HG03575 (cell line): ENCODE data around the gene KRTAP13-4.

Experiments
- ATAC-seq: cut with Tn5 transposase; IDR thresholded peaks from one replicate; pipeline ENCODE4 v1.9.1; 2021; ENCODE audit not compliant: unreplicated experiment, insufficient number of reproducible peaks, low FRiP score; ENCODE audit errors: extremely low read depth

Gene KRTAP13-4, protein sequence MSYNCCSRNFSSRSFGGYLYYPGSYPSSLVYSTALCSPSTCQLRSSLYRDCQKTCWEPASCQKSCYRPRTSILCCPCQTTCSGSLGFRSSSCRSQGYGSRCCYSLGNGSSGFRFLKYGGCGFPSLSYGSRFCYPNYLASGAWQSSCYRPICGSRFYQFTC

GRCh38 chr21:30430170-30430655 lies at the start of gene KRTAP13-4:
TSS of gene KRTAP13-4 (plus strand) at chr21:30430220. CDS start at chr21:30430276, 56 bp downstream.
- ATAC-seq: no peak

GRCh38 chr21:30382201-30382600 lies 47.8 kb upstream of the KRTAP13-4 start:
- no peak for ATAC-seq

GRCh38 chr21:30391492-30392025 lies 38.5 kb upstream of the KRTAP13-4 start:
- no peak for ATAC-seq

GRCh38 chr21:30395731-30396130 lies 34.3 kb upstream of the KRTAP13-4 start, which contains the start of gene KRTAP13-1:
TSS of gene KRTAP13-1 (plus strand) at chr21:30396031. CDS start at chr21:30396087, 56 bp downstream.
- ATAC-seq: no peak

- no peak for ATAC-seq
Measured at GRCh38 chr21:30408782-30409494, 21.1 kb upstream of the KRTAP13-4 start.

GRCh38 chr21:30415993-30416392 lies 14.0 kb upstream of the KRTAP13-4 start:
- no peak for ATAC-seq

GRCh38 chr21:30425826-30426225 lies 4.2 kb upstream of the KRTAP13-4 start, which contains the start of gene KRTAP13-3:
TSS of gene KRTAP13-3 (minus strand) at chr21:30425926. CDS start at chr21:30425912, 14 bp downstream.
- no peak for ATAC-seq

- ATAC-seq: no peak
Measured at GRCh38 chr21:30426731-30427130, 3.3 kb upstream of the KRTAP13-4 start.

- ATAC-seq: no peak
Measured at GRCh38 chr21:30434033-30434631, 4.1 kb downstream of the KRTAP13-4 start.

DNA sequence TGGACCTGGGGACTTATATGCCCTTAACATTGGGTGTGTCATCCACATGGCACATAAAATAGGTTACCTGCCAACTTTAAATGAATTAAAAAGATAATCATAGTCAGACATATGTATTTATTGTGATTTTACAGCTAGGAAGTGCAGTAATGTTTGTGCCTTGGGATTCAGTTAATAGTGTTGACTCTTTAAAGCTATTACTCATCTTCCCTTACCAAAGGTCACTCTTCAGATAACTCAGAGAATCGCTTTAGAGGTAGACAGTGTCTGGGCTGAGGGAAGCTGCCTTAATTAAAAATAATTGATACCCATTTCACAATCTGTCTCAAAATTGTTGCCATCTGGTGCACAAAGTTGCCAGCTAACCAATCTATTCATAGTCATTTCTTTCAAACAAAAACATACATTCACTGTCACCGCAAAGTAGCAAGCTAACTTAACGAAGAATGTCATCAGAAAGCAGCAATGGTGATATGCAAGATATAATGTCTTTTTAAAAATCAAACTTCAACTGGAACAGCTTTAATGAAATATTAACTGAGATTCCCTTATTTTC lies 7.1 kb downstream of the KRTAP13-4 start:
- no peak for ATAC-seq

DNA sequence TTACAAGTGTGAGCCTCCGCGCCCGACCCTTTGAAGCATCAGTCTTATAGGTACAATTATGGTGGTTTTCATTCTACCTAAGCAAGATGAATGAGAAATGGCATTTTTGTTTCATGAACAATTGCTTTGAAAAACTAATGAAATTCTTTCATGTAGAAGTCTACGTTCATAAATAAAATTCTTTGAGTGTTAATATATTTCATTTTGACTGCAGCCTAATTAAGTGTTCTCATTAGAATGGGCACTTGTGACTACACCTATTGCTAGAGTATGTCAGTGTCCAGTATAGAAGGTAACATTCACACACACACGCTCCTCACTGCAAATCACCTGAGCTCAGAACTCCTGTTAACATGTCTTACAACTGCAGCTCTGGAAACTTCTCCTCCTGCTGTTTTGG lies 10.0 kb downstream of the KRTAP13-4 start, which contains the start of gene KRTAP15-1:
KRTAP15-1 (plus strand) TSS at position 301 of the 400 bp plus-strand sequence; CDS start at position 354, 53 bp downstream.
- ATAC-seq: no peak

- no peak for ATAC-seq
Measured at GRCh38 chr21:30443226-30443625, 13.2 kb downstream of the KRTAP13-4 start.

DNA sequence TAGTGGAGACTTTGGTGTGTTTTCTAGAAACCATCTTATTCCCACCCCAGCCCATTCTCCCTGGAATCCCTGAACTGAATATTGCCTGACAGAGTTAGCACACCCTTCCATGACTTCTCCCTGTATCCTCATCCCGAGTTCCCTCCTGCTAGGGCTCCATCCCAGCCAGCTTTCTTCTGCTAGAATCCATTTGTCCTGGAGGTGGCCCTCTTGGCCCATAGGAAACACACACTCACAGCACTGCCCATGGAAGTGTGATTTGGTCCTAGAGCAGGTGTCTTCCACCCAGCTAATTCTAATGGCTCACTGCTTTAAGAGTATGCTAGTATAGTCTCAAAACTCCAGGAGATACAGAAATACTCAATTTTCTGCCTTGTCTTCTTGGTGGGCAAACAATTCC lies 14.2 kb downstream of the KRTAP13-4 start:
- no peak for ATAC-seq

DNA sequence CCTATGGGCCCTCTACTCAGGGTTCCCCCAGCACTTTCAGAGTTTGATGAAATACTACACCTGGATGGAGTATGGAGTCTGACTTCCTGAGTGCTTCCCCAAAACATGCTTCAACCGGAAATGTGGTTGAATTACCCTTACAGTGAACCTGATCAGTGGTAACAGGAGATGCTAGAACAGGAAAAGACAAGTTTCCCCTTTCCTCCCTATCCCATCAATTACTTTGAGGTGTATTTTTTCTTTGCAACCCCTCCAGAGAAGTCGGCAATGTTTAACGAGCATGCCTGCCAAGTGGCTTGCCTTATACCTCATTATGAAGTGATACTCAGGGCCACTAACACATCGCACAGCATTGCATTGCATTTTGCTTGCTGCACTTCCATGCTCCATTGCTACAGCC lies 17.0 kb downstream of the KRTAP13-4 start:
- ATAC-seq: no peak

DNA sequence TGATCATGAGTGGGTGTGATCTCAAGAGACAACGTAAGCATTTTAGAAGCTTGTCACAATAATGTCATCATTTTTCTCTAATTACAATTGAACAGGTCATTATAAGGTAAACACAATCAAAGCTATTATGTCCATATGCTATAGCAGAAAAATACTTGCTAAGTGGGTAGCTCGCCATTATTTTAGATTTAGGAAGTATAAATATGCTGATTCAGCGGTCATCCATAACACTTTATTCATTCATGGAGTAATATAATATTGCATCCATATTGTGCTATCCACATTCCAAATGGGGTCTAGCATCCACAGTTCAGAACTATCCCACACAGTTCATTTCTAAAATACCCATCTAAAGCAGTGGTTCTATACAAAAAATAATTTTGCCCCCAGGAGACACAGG lies 18.5 kb downstream of the KRTAP13-4 start:
- no peak for ATAC-seq

DNA sequence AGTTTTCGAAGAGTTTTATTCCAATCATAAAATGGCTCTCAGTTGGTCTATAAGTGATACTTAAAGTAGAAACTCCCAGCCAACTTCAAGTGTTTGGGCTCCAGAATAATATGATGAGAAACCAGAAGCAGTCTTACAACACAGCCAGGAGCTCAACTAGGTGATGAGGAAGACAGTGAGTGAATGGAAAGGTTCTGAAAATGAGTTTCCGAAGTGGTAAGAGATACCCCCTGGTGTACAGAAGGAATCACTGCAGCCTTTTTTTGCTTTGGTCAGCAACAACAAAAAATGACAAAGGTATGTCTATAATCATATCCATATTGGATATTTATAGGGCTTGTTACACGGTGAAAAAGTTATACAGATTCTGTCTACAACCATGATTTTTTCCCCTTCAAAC lies 33.7 kb downstream of the KRTAP13-4 start:
- ATAC-seq: no peak

GRCh38 chr21:30468900-30469714 lies 39.1 kb downstream of the KRTAP13-4 start:
- no peak for ATAC-seq

DNA sequence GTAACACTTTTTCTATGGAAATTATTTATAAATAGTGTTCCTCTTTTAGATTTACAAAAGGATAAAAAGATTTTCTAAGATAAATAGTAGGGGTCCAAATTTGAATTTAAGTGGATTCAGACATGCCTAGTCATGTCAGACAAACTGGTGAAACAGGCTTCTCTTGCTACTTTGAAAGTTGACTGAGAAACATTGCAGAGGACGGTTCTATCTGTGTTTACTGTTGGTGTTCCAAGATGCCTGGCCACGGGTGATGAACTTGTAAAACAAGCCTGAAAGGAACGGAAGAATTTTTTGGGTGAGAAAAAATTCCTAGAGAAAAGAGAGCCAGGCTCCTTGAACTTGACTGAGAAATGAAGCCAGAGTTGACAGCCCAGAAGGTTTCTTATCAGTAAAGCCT lies 48.0 kb downstream of the KRTAP13-4 start:
- ATAC-seq: no peak

DNA sequence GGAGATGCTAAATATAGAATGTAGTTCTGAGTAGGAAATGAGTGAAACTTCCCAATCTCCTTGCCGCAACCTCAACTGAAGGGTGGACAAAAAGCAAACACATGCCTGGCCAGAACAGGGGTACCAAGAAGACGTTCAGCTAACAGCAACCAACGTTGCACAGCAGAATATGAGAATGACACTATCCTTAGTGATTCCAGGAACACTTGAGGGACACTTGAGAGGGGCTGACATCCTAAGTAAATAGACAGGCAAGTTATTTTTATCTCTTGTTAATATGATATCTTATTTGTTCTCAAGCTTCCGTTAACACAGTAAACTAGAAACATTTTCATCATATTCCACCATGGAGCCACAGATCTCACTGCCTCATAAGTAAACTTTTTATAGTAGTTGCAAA lies 49.2 kb downstream of the KRTAP13-4 start:
- no peak for ATAC-seq
